Activated CD4-positive, alpha-beta memory T cell treated with anti-CD3 and anti-CD28 coated beads for 36 hours (primary cell): ENCODE measurements around the gene C20orf204. TPM values are rescaled to one million over a fixed set of nuclear protein-coding genes. Genes with fewer than 3 reads are reported as not detected.
A peak's percentile ranks its signal among the peaks of the same experiment; 100 is the strongest.

Source experiments
- CTCF ChIA-PET: fragments of 350-600 bp; sonication (Branson Sonifier 250); formaldehyde crosslinking; loops from one replicate; lab custom pipeline; 2021; ENCODE audit warnings: antibody characterized with exemption, inconsistent platforms; lab: Charles Lee
- POLR2A ChIA-PET: fragments of 350-600 bp; sonication (Branson Sonifier 250); formaldehyde crosslinking; loops from one replicate; lab custom pipeline; 2021; ENCODE audit warnings: antibody characterized with exemption; lab: Charles Lee
- DNase-seq: peaks from one replicate; pipeline ENCODE4 v3.0.0-alpha.2; 2020
- H3K27ac Mint-ChIP-seq: one replicate; pipeline ENCODE4 v1.8.0; 2021; ENCODE audit warnings: mixed read lengths
- H3K27me3 Mint-ChIP-seq: one replicate; pipeline ENCODE4 v1.8.0; 2021; ENCODE audit warnings: mixed read lengths
- H3K36me3 Mint-ChIP-seq: one replicate; pipeline ENCODE4 v1.8.0; 2021; ENCODE audit warnings: mixed read lengths
- H3K4me1 Mint-ChIP-seq: one replicate; pipeline ENCODE4 v1.8.0; 2021; ENCODE audit warnings: low read depth, mixed read lengths
- H3K4me3 Mint-ChIP-seq: one replicate; pipeline ENCODE4 v1.8.0; 2021; ENCODE audit warnings: mild to moderate bottlenecking, mixed read lengths
- H3K9me3 Mint-ChIP-seq: one replicate; pipeline ENCODE4 v1.8.0; 2021; ENCODE audit warnings: mixed read lengths
- intact Hi-C: fragments of 100-400 bp; cut with micrococcal nuclease; formaldehyde crosslinking; loops from one replicate; pipeline ENCODE4 v1.15.1; 2023
- total RNA-seq, 2 experiments: library from RNA; stranded (reverse); gene quantifications; one replicate each; pipeline ENCODE4 v1.2.3, GENCODE V29; 2021

C20orf204 gene
- total RNA-seq, 2 experiments from 2014 or later = 3.1 TPM

DNA sequence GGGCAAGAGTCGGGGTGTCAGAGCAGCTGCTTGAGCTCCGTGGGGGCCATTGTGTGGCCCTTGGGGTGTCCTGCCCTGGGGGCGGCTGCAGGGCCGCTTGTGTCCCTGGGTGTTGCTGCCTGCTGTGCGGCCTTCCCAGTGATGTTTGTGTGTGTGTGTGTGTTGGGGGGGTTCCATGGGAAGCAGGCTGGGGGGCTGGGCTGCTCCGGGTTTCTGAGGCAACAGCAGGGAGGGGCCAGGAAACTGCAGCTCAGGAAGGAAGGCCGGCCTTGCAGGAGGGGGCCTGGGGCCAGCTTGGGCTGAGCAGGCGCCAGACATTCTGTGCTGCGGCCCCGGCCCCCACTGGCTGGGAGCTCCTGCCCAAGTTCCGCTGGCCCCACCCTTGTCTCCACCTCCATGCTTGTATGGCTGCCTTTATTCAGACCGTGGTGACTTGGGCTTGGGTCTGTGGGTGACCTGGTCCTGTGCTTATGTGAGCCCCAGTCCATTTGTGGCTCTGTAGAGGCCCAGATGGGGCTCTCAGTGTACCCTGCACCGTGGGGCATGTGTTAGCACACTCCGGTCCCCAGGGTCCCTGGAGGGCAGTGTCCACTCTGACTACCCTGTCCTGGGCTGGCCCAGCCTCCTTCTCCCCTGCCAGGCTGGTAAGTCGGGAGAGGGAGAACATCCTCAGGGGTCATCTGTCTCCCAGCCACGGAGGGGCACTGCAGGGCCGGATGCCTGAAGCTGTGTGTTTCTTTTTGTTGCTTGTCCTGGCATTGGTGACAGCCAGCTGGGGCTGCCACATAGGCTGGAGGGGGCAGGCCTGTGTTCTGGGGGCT lies 18.1 kb downstream of the C20orf204 start:
- no peaks in the 10 kb centered on the region for H3K9me3 Mint-ChIP-seq
- ChIA-PET CTCF (interaction anchor here (0.6 to 3.5 kb wide), 6 partner anchors 13 to 81 kb away, joined by 3 to 16 read pairs (median 4); partner anchors contain the start of gene LKAAEAR1), POLR2A (interaction anchor here (1.0 kb wide), 1 partner anchor 8 kb away, joined by 3 read pairs; no protein-coding TSS in a partner anchor)
- peaks cover 37% of the 10 kb centered on the region for H3K27me3 Mint-ChIP-seq
- no peak overlapping the region for H3K27ac Mint-ChIP-seq
- peaks cover 16% of the 10 kb centered on the region for H3K4me1 Mint-ChIP-seq
- no peak overlapping the region for H3K4me3 Mint-ChIP-seq
- intact Hi-C loops = no loop called here
- no peaks in the 10 kb centered on the region for H3K36me3 Mint-ChIP-seq
- no peak for DNase-seq

DNA sequence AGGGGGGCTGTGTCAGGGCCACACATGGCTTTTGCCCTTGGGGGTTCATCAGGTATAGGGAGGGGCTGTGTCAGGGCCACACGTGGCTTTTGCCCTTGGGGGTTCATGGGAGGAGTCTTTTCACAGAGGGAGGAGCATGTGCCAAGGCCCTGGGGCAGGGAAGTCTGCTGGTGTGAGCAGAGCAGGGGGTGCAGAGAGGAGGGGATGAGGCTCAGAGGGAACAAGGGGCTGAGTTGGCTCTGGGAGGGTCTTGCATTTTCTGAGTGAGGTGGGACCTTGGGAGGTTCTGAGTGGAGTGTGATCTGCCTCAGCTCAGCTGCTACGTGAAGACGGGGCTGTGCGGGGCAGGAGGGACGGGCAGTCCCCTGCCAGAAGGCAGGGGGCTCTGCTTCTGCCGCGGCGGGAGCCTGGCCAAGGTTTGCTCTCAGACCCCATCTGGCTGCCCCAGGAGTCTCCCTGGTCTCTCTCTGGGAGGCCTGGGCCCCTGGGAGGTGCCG lies 19.5 kb downstream of the C20orf204 start:
- intact Hi-C loops = no loop called here
- H3K27me3 Mint-ChIP-seq = peaks cover 32% of the 10 kb centered on the region
- CTCF ChIA-PET = no interaction called here
- H3K36me3 Mint-ChIP-seq = no peaks in the 10 kb centered on the region
- H3K4me3 Mint-ChIP-seq = no peak overlapping the region
- peaks cover 14% of the 10 kb centered on the region for H3K4me1 Mint-ChIP-seq
- H3K27ac Mint-ChIP-seq = no peak overlapping the region
- H3K9me3 Mint-ChIP-seq = no peaks in the 10 kb centered on the region
- POLR2A ChIA-PET = no interaction called here
- no peak for DNase-seq

DNA sequence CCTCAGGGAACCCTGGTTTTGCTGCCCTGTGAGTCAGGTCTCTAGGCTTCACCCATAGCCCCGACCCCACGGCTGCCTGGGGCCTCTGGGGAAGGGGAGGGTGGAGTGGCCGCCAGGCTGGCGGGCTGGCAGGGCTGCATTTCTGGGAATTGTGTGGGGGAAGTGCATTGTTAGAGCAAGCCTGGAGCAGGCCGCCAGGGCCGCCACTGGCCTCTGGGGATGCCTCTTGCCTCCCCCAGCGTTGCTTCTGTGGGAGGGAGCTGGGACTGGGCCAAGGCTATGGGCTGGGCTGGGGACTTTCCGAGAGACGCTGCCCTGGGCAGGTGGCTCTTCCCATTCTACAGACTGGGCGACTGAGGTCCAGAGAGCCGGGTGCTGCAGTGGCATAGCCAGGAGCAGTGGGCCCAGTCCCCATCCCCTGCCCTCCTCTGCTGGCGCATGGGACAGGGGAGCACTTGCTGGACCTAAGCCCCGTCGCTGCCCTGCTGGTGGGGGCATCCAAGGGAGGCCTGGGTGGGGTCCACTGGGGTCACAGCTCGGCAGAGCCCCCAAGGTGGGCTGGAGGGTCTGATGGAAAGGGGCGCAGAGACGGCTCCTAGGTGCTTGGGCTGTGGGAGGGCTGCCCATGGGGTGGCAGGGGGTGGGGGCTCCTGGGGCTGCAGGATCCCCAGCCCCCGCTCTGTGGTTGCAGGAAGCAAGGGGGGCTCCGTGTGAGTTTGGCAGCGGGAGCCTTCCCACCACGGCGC lies 20.1 kb downstream of the C20orf204 start:
- ChIA-PET POLR2A (interaction anchor here (1.5 kb wide), 1 partner anchor 17 kb away, joined by 5 read pairs; no protein-coding TSS in a partner anchor), CTCF (interaction anchor here (1.5 to 5.8 kb wide), 2 partner anchors 76 to 191 kb away, joined by 3 to 28 read pairs; partner anchors contain the start of genes PRPF6, SAMD10 and TPD52L2)
- Mint-ChIP-seq H3K4me1 (peaks cover 14% of the 10 kb centered on the region), H3K36me3 (no peaks in the 10 kb centered on the region), H3K27ac (no peak overlapping the region), H3K4me3 (no peak overlapping the region), H3K27me3 (peaks cover 26% of the 10 kb centered on the region), H3K9me3 (no peaks in the 10 kb centered on the region)
- DNase-seq = no peak
- intact Hi-C loops = no loop called here

DNA sequence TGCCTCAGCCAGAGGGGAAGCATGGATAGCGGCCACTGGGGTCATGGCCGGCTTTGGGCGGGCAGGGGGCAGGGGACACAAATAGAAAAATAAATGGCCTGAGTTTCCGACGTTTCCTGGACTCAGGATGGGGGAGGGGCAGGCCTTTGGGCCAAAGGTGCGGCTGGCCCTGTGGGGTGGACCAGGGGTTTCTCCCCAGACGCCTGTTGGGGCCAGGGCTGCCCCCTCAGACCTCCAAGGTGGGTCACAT lies 20.6 kb downstream of the C20orf204 start:
- H3K27ac Mint-ChIP-seq = no peak overlapping the region
- CTCF ChIA-PET = interaction anchor here (1.5 to 5.8 kb wide), 2 partner anchors 77 to 191 kb away, joined by 3 to 28 read pairs; partner anchors contain the start of genes PRPF6, SAMD10 and TPD52L2
- H3K36me3 Mint-ChIP-seq = no peaks in the 10 kb centered on the region
- H3K9me3 Mint-ChIP-seq = no peaks in the 10 kb centered on the region
- H3K4me1 Mint-ChIP-seq = peaks cover 14% of the 10 kb centered on the region
- intact Hi-C loops = no loop called here
- no peak for DNase-seq
- peaks cover 23% of the 10 kb centered on the region for H3K27me3 Mint-ChIP-seq
- no peak overlapping the region for H3K4me3 Mint-ChIP-seq
- POLR2A ChIA-PET = interaction anchor here (1.5 kb wide), 1 partner anchor 18 kb away, joined by 5 read pairs; no protein-coding TSS in a partner anchor

DNA sequence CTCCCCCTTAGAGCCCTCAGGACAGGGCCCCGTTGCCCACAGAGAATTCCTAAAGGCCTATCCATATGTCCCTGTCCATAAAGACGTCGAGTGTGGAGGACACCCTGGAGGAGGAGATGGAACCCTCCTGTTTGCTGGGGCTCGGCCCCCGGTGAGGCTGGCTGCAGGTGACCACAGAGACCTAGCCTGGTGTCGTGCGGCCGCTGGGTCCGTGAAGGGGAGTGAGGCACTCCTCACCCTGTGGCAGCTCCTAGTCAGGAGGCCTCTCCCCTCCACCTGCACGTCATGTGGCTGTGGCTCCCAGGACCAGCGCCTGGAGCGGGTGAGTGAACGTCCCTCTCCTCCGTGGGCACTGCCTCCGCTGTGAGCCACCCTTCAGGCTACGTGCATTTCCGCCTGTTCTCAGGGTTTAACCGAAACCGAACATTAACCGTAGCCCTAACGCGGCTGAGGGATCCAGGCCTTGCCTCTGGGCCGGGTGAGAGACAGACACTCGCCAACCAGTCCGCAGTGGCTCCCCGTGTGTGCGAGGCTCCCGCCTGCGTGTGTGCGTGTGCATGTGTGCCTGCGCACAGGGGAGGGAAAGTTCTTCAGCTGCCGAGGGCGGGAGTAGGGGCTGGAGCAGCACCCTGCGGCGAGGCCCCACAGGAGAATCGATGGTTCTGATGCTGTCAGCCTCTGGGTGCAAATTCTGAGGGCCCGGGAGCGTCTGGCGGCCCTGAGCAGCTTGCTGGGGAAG lies 21.1 kb downstream of the C20orf204 start:
- H3K27me3 Mint-ChIP-seq = peaks cover 18% of the 10 kb centered on the region
- ChIA-PET POLR2A (interaction anchor here (0.6 to 1.5 kb wide), 4 partner anchors 18 to 185 kb away, joined by 3 to 5 read pairs (median 4); partner anchors contain the start of gene PRPF6), CTCF (interaction anchor here (0.6 to 5.8 kb wide), 13 partner anchors 8 to 519 kb away, joined by 3 to 38 read pairs (median 3); partner anchors contain the start of genes C20orf204, OPRL1, PRPF6 and SAMD10)
- no peak for DNase-seq
- H3K27ac Mint-ChIP-seq = no peak overlapping the region
- H3K36me3 Mint-ChIP-seq = no peaks in the 10 kb centered on the region
- H3K9me3 Mint-ChIP-seq = no peaks in the 10 kb centered on the region
- peak overlapping the region; percentile 55 for H3K4me3 Mint-ChIP-seq
- intact Hi-C loops = loop anchor here (1.0 kb wide), 1 partner anchor 18 kb away; no protein-coding TSS in a partner anchor
- H3K4me1 Mint-ChIP-seq = peaks cover 14% of the 10 kb centered on the region

DNA sequence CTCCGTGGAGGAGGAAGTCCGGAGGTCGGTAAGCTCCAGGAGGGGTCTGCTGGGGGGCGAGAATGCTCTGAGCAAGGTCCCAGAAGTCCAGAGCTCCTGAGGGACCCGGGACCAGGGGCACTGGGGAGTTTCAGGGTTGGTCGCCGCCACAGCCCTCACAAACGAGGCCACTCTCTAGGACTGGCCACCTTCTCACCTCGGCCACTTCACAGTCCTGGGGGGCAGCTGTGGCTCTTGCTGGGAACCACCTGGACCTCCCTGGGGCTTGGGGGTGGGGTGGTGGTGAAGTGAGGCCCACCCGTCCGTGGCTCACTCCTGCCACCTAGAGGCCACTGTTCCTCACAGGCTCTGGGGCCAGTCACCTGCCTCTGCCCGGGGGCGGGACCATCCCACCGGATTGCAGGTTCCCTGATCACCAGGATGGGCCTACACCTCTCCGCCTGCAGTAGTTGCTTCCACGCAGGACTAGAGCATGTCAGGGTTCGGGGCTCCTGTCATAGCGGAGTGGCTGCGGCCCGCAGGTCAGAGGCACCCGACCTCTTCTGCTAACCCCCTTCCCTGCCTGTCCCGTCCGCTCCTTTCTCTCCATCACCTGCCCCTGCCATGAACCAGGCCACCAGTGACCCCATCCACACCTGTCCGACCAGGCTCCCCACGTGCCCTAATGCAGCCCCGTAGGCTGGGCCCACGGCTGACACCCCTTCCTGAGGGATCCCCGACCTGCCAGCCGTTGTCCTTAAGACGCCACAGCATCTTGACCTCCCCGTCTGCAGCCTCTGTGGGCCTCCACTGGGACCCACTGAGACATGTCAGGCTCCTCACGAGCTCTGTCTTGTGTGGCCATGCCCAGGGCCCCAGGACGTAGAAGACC lies 21.9 kb downstream of the C20orf204 start:
- DNase-seq = peak; percentile 88

DNA sequence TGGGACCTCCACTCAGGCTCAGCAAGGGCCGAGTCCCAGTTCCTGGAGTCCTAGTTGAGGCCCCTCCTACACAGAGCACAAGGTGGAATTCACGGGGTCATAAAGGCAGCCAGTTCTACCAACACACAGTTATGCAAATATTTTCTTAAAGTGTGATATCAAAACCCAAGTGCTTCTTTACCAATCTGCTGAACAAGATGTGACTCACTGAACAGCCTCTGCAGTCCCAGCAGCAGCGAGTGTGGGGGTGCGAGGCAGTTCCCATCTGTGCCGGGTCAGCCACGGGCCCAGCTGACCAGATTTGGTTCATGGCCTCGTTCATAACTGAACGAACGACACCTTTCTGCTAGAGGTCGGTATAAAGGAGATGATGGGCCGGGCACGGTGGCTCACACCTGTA lies 22.6 kb downstream of the C20orf204 start:
- POLR2A ChIA-PET = interaction anchor here (0.6 kb wide), 1 partner anchor 79 kb away, joined by 3 read pairs; the partner anchor contains the start of gene SAMD10
- intact Hi-C loops = no loop called here
- Mint-ChIP-seq H3K36me3 (no peaks in the 10 kb centered on the region), H3K9me3 (no peaks in the 10 kb centered on the region), H3K27ac (peak overlapping the region; percentile 39), H3K4me3 (peak overlapping the region; percentile 55), H3K27me3 (peaks cover 10% of the 10 kb centered on the region), H3K4me1 (peaks cover 14% of the 10 kb centered on the region)
- no peak for DNase-seq
- CTCF ChIA-PET = interaction anchor here (1.0 to 5.8 kb wide), 3 partner anchors 20 to 79 kb away, joined by 3 to 38 read pairs (median 28); partner anchors contain the start of genes C20orf204, OPRL1, PRPF6 and RGS19

More for the DNA sequence above, 21.9 kb downstream of the C20orf204 start:
- POLR2A ChIA-PET = interaction anchor here (0.6 to 1.5 kb wide), 5 partner anchors 19 to 186 kb away, joined by 3 to 5 read pairs (median 4); partner anchors contain the start of genes PRPF6 and SAMD10
- H3K4me3 Mint-ChIP-seq = peak overlapping the region; percentile 55
- peaks cover 14% of the 10 kb centered on the region for H3K4me1 Mint-ChIP-seq
- no peaks in the 10 kb centered on the region for H3K9me3 Mint-ChIP-seq
- H3K27ac Mint-ChIP-seq = peak overlapping the region; percentile 39
- no peaks in the 10 kb centered on the region for H3K36me3 Mint-ChIP-seq
- peaks cover 15% of the 10 kb centered on the region for H3K27me3 Mint-ChIP-seq
- CTCF ChIA-PET = interaction anchor here (0.6 to 5.8 kb wide), 14 partner anchors 8 to 520 kb away, joined by 3 to 38 read pairs (median 3); partner anchors contain the start of genes C20orf204, OPRL1, PRPF6 and RGS19
- intact Hi-C loops = loop anchor here (1.0 kb wide), 1 partner anchor 19 kb away; no protein-coding TSS in a partner anchor

DNA sequence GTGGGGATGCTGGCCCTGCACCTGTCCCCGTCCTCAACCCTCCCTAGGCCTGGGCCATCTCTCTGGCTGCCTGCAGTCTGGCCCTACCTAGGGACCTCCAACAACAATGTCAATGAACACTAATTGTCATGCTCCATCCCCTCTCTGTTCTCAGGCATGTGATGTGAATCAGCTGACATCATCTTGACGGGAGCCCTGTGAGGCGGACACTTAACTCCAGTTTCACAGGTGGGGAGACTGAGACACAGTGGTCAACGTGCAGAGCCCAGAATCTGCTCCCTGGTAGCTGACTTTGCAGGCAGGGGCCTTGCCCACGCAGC lies 26.3 kb downstream of the C20orf204 start:
- Mint-ChIP-seq H3K36me3 (no peaks in the 10 kb centered on the region), H3K4me1 (peaks cover 45% of the 10 kb centered on the region), H3K9me3 (no peaks in the 10 kb centered on the region), H3K4me3 (peak overlapping the region; percentile 85), H3K27ac (no peak overlapping the region), H3K27me3 (no peaks in the 10 kb centered on the region)
- CTCF ChIA-PET = interaction anchor here (0.6 to 1.8 kb wide), 8 partner anchors 14 to 524 kb away, joined by 3 to 14 read pairs (median 4); partner anchors contain the start of genes PRPF6 and PTK6
- POLR2A ChIA-PET = interaction anchor here (0.7 to 1.9 kb wide), 5 partner anchors 9 to 82 kb away, joined by 3 to 4 read pairs (median 3); partner anchors contain the start of genes OPRL1, PRPF6 and RGS19
- no peak for DNase-seq
- intact Hi-C loops = loop anchor here (1.0 to 10.0 kb wide), 4 partner anchors 63 to 527 kb away; partner anchors contain the start of genes DNAJC5 and PTK6

DNA sequence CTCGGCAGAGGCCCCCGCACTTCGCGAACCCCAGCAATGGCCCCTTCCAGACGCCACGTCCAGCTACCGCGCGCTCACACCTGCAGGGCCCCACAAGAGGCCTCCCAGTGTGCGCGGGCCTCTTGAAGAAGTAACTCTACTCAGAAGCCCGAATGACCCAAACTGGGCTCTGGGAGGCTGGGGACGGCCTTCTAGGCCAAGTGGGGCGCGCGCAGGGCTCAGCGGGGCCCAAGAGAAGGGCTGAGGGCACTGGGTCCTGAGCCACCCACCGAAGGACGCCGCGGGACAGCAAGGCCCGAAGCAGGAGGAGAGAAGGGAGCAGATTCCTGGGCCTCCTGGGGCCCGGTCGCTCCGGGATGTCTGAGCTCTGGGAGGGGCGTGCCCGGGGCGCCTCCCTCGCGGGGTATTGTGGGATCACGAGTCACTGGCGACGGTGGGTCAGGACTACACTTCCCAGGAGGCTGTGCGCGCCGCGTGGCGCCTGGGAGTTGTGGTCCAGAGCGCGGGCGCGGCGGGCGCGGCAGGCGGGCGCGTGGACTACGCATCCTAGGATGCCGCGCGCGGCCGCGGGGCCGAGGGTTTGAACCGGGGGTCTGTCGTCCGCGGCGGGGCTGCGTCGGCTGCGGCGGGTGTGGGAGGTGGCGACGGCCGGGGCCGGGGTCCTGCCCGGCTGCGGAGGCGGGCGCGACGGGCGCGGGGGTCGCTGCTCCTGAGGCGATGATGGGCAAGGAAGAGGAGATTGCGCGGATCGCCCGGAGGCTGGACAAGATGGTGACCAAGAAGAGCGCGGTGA lies 26.8 kb downstream of the C20orf204 start, which contains the start of gene TCEA2:
TCEA2 (plus strand) TSS at position 603 of the 793 bp plus-strand sequence; CDS start at position 718, 115 bp downstream.
- ChIA-PET POLR2A (interaction anchor here (0.6 to 1.9 kb wide), 6 partner anchors 9 to 366 kb away, joined by 3 to 4 read pairs (median 3); partner anchors contain the start of genes OPRL1, PRPF6 and RGS19), CTCF (interaction anchor here (0.5 to 1.8 kb wide), 9 partner anchors 14 to 1160 kb away, joined by 3 to 14 read pairs (median 4); partner anchors contain the start of genes PRPF6 and PTK6)
- Mint-ChIP-seq H3K27me3 (no peaks in the 10 kb centered on the region), H3K4me3 (peak within 1 kb of the TSS; percentile 85), H3K4me1 (peaks cover 44% of the 10 kb centered on the region), H3K36me3 (no peaks in the 10 kb centered on the region), H3K27ac (peak within 1 kb of the TSS; percentile 69), H3K9me3 (no peaks in the 10 kb centered on the region)
- peak; percentile 97 for DNase-seq
- intact Hi-C loops = loop anchor here (1.0 to 10.0 kb wide), 6 partner anchors 16 to 528 kb away; partner anchors contain the start of genes DNAJC5, PTK6 and UCKL1
